Suprapubic skin (tissue), 4 donors: ENCODE results near the gene TBC1D28. TPM values are rescaled to one million over a fixed set of nuclear protein-coding genes. Genes with fewer than 3 reads are reported as not detected.

ENCODE experiments used
- total RNA-seq, 4 donors: library from RNA; depleted of rRNA; stranded (reverse); fragments of >200 nt; gene quantifications; one replicate each; pipeline ENCODE4 v1.1.0, GENCODE V29; 2016

TBC1D28 gene
- total RNA-seq, 4 donors from 2014 or later: not detected

Other genes starting within 250 kb of the TBC1D28 start
- gene LGALS9C, start 167.6 kb downstream of the TBC1D28 start, total RNA-seq: under 1 TPM in 1 of 4 donors, not detected in 3; 0.25 TPM
- 10 to 100 TPM in 1 of 4 donors, 1 to 10 TPM in 3; 4.6 to 13.4 (median 7.4) TPM for gene FOXO3B, start 37.9 kb upstream of the TBC1D28 start, total RNA-seq
- gene FBXW10, start 99.7 kb upstream of the TBC1D28 start, total RNA-seq: not detected
- gene TVP23B, start 136.8 kb upstream of the TBC1D28 start, total RNA-seq: 10 to 100 TPM; 21.9 to 35.1 (median 31.1) TPM
- gene PRPSAP2, start 213.7 kb upstream of the TBC1D28 start, total RNA-seq: 10 to 100 TPM; 14.9 to 29.0 (median 22.9) TPM